Hematopoietic multipotent progenitor cell treated with erythropoietin and hydrocortisone succinate and interleukin-3 and kit ligand, for 8 days (in vitro differentiated cells): ENCODE data around the gene CACNG8.
"Not testable (repeated sequence)": the region's sequence is repeated elsewhere in the genome, so short reads cannot be mapped to it uniquely, and the experiment has no call there.

Experiments used
- DNase-seq: peaks from one replicate; pipeline ENCODE4 v3.0.0-alpha.2; 2015

CACNG8 gene

DNA sequence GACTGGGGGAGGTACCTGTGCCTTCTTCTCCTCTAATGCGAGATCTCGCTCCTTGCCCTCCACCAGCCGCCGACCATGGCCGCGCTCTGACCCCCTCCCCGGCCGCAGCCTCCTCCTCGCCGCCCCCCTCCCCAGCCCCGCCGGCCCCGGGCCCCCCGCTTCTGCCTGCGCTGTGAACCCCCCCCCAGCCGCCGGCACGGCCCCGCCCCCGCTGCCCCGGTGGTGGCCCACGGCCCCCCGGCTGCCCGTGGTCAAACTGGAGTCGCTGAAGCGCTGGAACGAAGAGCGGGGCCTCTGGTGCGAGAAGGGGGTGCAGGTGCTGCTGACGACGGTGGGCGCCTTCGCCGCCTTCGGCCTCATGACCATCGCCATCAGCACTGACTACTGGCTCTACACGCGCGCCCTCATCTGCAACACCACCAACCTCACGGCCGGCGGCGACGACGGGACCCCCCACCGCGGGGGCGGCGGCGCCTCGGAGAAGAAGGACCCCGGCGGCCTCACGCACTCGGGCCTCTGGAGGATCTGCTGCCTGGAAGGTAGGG is at the start of gene CACNG8:
TSS of gene CACNG8 (plus strand) at position 51 of the 545 bp plus-strand sequence.
- DNase-seq: no peak

GRCh38 chr19:53915000-53915399 is 47.7 kb upstream of the CACNG8 start:
- DNase-seq: no peak

DNA sequence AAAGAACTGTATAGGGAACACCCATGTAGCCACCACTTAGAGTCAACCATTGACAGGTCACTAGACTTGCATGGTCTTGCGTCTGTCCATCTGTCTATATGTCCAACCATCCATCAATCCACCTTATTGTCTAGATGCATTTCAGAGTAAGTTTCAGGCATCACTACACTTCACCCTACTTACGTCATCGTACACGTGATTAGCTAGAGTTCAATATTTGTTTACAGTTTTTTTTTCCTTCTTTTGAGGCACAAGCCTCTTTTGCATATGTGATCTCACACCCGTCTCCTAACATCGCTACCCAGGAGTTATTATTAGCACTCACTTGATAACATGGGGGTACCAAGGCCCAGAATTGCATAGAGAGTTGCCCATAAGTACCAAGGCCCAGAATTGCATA is 46.7 kb upstream of the CACNG8 start:
- no peak for DNase-seq

- no peak for DNase-seq
Observed at GRCh38 chr19:53917356-53917755, 45.4 kb upstream of the CACNG8 start.

DNA sequence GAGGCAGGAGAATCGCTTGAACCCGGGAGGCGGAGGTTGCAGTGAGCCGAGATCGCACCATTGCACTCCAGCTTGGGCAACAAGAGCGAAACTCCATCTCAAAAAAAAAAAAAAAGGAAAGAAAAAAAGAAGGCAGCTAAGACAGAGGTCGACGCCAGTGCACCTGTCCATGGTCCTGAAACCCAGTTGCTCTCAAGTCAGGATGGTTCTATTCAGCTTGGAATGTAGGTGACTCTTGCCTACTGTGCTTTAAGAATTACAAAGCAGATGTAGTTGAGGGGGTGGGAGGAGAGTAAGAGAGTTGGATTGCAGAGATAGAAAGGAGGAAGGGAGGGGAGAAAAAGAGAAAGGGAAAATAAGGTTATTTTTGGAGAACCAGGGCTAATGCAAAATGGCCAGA is 35.0 kb upstream of the CACNG8 start:
- peak; percentile 45 for DNase-seq

DNA sequence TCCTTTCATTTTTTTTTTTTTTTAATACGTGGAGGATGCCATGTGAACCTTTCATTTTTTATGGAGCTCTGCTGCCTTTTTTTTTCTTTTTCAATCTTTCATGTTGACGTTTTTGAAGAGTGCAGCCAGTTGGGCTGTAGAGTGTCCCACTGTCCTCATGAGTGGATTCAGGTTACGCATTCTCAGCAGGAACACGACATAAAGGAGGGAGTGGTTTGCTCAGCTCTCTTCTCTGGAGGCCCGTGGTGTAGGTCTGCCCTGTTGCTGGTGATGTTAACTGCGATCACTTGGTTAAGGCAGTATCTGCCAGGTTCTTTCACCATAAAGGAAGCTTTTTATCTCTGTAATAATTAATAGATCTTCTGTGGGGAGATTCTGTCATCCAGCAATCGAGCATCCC is 26.7 kb upstream of the CACNG8 start:
- DNase-seq: no peak

GRCh38 chr19:53942001-53942786 is 20.5 kb upstream of the CACNG8 start:
- DNase-seq: peak; percentile 11

DNA sequence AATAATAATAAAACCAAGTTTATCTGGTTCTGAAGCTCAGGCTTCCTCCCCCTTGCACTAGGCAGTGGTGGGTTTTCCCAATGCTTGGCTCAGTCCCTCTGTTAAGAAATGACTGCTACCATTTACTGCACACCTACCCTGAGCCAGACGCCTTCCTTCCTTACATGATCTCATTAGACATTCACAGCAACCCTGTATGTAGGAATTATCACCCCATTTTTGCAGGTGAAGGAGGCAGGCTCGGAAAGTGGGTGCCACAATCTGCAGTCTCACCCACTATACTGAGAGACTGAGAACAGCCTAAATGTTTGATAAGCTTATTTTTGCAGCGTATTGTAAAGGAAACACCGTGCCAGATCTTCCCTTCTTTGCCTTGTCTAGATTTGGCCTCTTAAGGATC is 18.3 kb upstream of the CACNG8 start:
- DNase-seq: no peak

DNA sequence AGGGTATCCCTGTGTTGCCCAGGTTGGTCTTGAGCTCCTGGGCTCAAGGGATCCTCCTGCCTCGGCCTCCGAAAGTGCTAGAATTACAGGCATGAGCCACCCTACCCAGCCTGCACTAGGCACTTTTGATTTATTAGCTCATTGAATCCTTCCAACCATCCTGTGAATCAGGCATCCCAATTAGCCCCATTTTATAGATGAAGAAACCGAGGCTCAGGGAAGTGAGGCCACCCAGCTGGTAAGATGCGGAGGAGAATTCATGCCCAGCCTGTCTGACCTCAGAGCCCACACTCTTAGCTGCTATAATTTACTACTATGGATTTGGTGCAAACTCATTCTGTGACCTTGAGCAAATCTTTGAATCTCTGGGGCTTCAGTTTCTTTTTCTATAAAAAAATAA is 17.8 kb upstream of the CACNG8 start:
- DNase-seq: no peak

GRCh38 chr19:53945441-53945840 is 17.3 kb upstream of the CACNG8 start:
- no peak for DNase-seq

DNA sequence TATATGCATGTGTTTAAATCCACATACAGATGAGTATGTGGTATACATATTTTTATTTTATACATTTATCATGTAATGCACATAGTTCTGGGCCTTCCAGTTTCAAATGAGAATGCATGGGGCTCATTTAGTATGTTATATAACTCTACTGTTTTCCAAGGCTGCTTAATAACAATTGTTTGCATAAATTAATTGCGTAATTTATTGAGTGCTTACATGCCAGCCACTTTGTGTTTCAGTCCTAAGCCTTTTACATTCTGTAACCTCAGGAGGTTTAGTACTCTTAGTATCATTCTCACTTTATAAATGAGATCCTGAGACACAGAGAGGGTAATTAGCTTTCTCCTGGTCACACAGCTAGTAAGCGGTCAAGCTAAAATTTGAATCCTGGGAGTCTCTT is 16.7 kb upstream of the CACNG8 start:
- no peak for DNase-seq

- DNase-seq: no peak
Observed at GRCh38 chr19:53947624-53948023, 15.1 kb upstream of the CACNG8 start.

DNA sequence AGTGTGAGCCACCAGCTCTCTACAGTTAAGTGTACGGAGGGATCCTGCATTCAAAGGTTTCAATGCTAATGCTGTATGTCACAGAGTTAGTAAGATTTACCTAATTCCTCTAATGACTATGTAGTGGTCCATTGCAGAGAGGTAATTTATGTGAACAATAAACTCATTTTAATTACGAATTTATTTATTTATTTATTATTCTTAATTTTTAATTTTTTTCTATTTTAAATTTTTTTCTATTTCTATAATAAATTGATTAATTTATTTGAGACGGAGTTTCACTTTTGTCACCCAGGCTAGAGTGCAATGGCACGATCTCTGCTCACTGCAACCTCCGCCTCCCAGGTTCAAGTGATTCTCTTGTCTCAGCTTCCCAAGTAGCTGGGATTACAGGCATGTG is 14.1 kb upstream of the CACNG8 start:
- not testable (repeated sequence) for DNase-seq

DNA sequence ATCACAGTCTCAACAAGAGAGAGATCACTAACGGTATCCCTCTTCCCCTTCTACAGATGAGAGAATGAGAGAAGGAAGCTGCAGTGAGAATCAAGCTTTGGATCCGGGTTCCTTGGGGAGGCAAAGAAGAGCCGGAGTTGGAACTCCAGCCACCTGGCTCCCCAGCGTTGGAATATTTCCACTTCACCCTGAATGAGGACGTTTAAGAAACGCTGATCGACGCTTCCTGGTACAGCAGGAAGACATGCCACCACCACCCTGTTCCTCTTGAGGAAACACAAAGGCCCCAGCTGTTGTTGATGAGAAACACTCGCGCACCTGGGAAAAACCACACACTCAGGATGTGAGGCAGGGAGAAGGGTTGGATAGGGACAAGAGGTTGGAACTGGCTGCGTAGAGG is 11.3 kb upstream of the CACNG8 start:
- DNase-seq: no peak

GRCh38 chr19:53951947-53952346 is 10.8 kb upstream of the CACNG8 start:
- no peak for DNase-seq

DNA sequence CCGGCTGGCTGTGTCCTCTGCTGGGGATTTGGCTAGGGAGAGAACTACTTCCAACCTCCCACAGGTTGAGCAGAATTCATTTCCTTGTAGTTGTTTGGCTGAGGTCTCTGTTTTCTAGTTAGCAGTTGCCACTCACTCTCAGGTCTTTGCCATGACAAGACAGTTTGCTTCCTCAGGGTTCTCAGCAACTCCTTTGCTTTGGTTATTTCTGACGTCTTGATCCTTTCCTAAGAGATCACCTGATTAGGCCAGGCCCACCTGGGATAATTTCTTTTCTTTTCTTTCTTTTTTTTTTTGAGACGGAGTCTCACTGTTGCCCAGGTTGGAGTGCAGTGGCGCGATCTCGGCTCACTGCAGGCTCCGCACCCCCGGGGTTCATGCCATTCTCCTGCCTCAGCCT is 9.4 kb upstream of the CACNG8 start:
- DNase-seq: no peak

DNA sequence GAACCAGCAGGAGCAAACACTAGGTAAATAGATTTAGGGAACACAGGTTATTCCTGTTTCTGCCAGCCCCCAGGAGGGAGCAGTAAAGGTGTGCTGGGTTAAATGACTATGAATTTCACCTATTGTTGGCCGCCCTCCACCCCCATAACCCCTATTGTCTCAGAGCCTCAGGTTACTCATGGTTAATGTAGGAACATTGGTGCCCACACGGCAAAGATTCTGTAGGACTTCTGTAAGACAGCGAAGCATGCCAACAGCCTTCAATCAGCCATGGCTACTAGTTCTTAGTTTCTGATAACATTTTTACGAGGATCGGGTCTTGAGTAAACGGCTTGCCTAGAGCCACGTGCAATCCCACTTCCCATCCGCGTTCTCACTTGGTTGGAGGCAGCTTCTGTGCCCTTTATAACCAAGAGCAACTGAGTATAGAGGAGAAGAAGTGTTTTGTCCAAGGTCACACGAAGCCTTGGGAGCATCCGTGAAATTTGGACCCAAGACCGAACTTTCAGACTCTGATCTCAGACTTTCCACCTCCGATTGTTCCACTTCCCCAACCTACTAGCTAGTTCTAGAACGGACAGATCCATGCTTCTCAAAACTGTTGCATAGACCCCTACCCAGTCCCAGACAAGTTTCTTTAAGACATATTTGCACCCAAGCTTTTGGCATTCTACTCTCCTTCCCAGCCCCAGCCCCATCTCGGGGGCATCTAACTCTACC is 5.1 kb upstream of the CACNG8 start:
- no peak for DNase-seq

GRCh38 chr19:53958168-53958571 is 4.6 kb upstream of the CACNG8 start:
- no peak for DNase-seq

GRCh38 chr19:53958823-53959757 is 3.6 kb upstream of the CACNG8 start:
- no peak for DNase-seq

DNA sequence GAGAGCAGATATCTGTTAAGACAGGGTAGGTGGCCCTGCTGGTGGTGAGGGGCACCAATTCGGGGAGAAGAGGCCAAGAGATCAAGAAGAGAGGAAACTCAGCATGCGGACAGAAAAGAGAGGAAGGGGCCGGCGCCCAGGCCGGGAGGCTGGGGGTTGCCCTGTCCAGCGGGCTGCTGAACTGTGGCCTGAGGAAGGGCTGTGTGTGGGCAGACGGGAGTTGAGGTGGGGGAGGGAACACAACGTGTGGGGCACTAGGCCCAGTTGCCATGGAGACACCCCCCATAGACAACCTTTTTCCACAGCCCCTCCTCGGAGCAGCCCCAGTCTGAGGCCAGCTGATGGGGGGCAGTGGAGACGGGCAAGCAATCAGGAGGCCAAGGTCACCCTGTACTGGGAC is 2.5 kb upstream of the CACNG8 start:
- DNase-seq: no peak

DNA sequence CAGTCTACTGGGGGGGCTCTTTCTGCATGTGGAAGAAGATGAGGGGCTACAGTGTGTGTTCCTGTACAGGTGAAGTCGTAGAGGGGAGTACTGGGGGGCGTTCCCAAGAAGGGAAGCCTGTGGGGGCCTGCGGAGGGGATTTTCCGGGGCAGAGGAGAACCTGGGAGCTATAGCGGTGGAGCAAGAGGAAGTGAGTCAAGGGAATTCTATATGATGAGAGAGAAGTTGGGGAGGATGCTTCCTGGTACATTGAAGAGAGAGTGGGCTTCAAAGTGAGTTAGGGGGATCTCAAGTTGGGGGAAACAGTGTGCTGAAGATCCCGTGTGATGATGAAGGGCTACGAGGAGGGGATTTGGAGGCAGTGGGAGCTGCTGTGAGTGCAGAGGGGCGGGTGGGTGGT is 1.9 kb upstream of the CACNG8 start:
- no peak for DNase-seq

DNA sequence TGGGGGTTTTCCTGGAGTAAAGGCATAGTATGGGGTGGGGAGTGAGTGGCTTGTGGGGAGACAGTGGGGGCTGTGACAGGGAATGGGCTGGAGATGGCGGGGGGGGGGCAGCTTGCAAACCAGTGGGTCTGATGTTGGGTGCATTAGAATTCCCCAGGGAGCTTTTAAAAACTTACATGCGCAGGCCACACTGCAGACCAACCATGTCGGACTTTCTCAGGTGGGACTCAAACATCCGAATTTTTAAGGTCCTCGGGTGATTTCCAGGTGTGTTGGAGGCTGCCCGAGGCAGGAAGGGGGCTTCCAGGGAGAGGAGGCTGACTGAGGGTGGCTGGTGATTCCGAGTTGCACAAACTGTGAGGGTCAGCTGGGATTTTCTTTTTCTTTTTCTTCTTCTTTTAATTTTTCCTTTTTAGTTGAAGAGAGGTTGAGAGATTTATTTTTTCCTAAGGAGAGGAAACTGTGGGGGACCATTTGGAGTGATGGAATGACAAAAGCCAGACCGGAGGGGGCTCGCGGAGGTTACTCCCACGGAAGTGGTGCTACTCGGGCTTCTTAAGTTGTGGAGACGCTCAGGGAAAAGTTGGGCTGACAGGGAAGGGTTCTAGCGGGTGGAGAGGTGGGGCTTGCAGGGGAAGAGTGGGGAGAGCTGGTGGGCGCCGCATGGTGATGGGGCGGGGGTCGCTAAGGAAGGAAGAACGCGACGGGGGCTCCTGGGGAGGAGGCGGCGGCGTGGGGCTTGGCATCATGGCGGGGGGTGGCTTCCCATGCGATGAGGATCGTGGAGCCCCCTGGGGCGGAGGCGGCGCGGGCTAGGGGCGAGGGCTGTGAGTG is 997 bp upstream of the CACNG8 start:
- no peak for DNase-seq
